ENCODE measurements around the gene CAPG. TPM values are rescaled to one million over a fixed set of nuclear protein-coding genes. Genes with fewer than 3 reads are reported as not detected.
A peak's percentile ranks its signal among the peaks of the same experiment; 100 is the strongest.

CAPG gene
- total and polyA plus RNA-seq, 12 donors: 11.6 to 192 (median 41.4) TPM

DNA sequence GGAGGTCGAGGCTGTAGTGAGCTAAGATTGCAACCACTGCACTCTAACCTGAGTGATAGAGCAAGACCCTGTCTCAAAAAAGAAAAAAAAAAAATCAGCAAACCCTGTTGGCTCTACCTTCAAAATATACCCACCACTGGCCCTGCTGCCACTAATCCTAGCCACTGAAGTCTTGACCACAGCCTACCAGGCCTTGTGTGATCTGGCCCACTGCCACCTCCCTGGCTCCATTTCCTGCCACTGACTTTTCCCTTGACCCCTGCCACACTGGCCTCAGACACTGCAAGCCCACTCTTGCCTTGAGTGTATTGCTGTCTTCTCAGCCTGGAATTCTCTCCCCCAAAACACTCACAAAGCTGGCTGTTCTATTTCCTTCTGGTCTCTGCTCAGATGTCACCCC is 42.1 kb upstream of the CAPG start:
- Histone ChIP-seq H3K4me3 (no peak overlapping the region), H3K27ac (no peak overlapping the region), H3K4me1 (replicated peaks in 1 of 2) (peaks cover 10 to 32% of the 10 kb centered on the region in 2 donors), H3K36me3 (replicated peaks in 1 of 2) (no peaks in the 10 kb centered on the region), H3K27me3 (no peaks in the 10 kb centered on the region), H3K9me3 (replicated peaks in 1 of 3) (no peaks in the 10 kb centered on the region)
- 73 to 100% (median 88%) methylated on average over 1 of the region's 1 CpG for WGBS, 4 donors
- DNase-seq: no peak
- TF ChIP-seq POLR2A (IDR thresholded peaks at IDR 0.05): no peak
- TF ChIP-seq, protein P1, sequence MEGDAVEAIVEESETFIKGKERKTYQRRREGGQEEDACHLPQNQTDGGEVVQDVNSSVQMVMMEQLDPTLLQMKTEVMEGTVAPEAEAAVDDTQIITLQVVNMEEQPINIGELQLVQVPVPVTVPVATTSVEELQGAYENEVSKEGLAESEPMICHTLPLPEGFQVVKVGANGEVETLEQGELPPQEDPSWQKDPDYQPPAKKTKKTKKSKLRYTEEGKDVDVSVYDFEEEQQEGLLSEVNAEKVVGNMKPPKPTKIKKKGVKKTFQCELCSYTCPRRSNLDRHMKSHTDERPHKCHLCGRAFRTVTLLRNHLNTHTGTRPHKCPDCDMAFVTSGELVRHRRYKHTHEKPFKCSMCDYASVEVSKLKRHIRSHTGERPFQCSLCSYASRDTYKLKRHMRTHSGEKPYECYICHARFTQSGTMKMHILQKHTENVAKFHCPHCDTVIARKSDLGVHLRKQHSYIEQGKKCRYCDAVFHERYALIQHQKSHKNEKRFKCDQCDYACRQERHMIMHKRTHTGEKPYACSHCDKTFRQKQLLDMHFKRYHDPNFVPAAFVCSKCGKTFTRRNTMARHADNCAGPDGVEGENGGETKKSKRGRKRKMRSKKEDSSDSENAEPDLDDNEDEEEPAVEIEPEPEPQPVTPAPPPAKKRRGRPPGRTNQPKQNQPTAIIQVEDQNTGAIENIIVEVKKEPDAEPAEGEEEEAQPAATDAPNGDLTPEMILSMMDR (IDR thresholded peaks at IDR 0.05): no peak
- intact Hi-C loops (cut with DNase I): no loop called here

DNA sequence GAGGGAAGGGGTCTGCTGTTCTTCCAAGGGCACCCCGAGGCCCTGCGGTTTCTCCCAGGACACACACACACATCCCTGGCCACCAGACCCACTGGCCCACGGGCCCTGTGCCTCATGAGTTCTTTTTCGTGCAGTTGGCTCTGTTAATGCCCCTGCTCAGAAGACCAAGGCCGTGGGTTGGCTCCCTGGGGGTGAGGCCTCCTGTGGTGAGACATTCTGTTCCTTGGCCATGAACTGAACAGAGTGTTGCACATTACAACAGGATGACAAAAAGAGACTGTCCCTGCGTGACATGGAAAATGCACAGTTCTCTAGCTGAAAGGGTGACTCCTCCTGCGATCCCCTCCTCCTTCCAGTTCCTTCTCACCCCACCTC is 39.0 kb upstream of the CAPG start:
- H3K27ac ChIP-seq: peak overlapping the region; percentile 52 to 90 (median 82)
- no peaks in the 10 kb centered on the region for H3K36me3 ChIP-seq (replicated peaks in 1 of 2)
- intact Hi-C loops (cut with DNase I): no loop called here
- H3K9me3 ChIP-seq (replicated peaks in 1 of 3): no peaks in the 10 kb centered on the region
- TF ChIP-seq, protein P1 (IDR thresholded peaks at IDR 0.05): no peak
- no peak for TF ChIP-seq POLR2A (IDR thresholded peaks at IDR 0.05)
- H3K4me3 ChIP-seq: no peak overlapping the region
- 62 to 63% (median 62%) methylated on average over 2 to 7 of the region's 7 CpGs for WGBS, 4 donors
- H3K4me1 ChIP-seq (replicated peaks in 1 of 2): peaks cover 25 to 51% of the 10 kb centered on the region in 2 donors
- peak in 5 of 7 donors; percentile 57 to 72 (median 66) for DNase-seq
- H3K27me3 ChIP-seq: no peaks in the 10 kb centered on the region

DNA sequence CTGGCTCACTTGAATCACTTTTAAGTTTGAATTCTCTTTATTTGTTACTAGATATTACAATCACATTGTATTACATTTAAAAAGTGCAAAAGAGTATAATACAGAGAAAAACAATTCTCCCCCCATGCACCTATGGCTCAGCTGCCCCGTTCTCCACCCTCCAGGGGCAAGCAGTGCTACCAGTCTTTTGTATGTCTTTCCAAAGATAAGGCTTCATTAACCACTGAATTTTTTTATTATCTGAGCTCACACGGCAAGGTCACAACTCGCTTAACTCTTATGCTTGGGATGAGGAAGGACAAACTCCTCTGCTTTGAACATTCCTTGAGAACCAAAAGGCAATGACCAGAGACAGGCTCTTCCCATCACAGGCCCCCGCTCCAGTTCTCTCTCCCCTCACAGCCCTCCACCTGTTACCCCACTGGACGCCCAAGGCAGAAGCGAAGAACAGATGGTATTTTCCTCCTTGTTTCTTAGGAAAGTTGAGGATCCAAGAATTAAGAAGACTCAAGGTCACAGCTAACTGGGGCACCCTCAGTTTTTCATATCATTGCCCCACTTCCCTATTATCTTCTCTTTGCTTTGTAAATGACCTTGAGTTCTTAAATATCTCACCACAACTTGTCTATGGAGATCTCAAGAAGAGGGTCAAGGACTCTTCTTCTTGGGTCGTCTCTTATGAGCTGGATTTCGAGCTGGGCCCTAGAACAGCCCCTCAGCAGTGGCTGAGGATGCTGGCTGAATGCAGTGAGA is 38.5 kb upstream of the CAPG start:
- Histone ChIP-seq H3K27me3 (no peaks in the 10 kb centered on the region), H3K4me3 (no peak overlapping the region), H3K9me3 (replicated peaks in 1 of 3) (no peaks in the 10 kb centered on the region), H3K4me1 (replicated peaks in 1 of 2) (peaks cover 25 to 51% of the 10 kb centered on the region in 2 donors), H3K36me3 (replicated peaks in 1 of 2) (no peaks in the 10 kb centered on the region), H3K27ac (peak overlapping the region; percentile 52 to 90 (median 82))
- intact Hi-C loops (cut with DNase I): no loop called here
- TF ChIP-seq, protein P1 (IDR thresholded peaks at IDR 0.05): no peak
- TF ChIP-seq POLR2A (IDR thresholded peaks at IDR 0.05): no peak
- WGBS, 4 donors: 65 to 71% (median 69%) methylated on average over 8 of the region's 8 CpGs
- no peak for DNase-seq

- no peaks in the 10 kb centered on the region for H3K27me3 ChIP-seq
- TF ChIP-seq POLR2A (IDR thresholded peaks at IDR 0.05): no peak
- TF ChIP-seq, protein P1 (IDR thresholded peaks at IDR 0.05): no peak
- no peaks in the 10 kb centered on the region for H3K36me3 ChIP-seq (replicated peaks in 1 of 2)
- H3K9me3 ChIP-seq (replicated peaks in 1 of 3): no peaks in the 10 kb centered on the region
- DNase-seq: no peak
- H3K27ac ChIP-seq: peak overlapping the region in 4 of 5 donors; percentile 74 to 90 (median 82)
- peaks cover 25 to 47% of the 10 kb centered on the region in 2 donors for H3K4me1 ChIP-seq (replicated peaks in 1 of 2)
- no peak overlapping the region for H3K4me3 ChIP-seq
- intact Hi-C loops (cut with DNase I): no loop called here
- 76 to 93% (median 83%) methylated on average over 8 of the region's 8 CpGs for WGBS, 4 donors
These were observed 37.0 kb upstream of the CAPG start for GRCh38 chr2:85447222-85447585.

Measured in adrenal gland (tissue), 12 donors.